Bronchial epithelial cell (primary cell): ENCODE results near the gene AKT1S1. TPM values are rescaled to one million over a fixed set of nuclear protein-coding genes. Genes with fewer than 3 reads are reported as not detected.

Experiments
- DNase-seq: peaks from one replicate; pipeline ENCODE4 v3.0.0-alpha.2; 2010; ENCODE audit warnings: low read depth
- FAIRE-seq: peaks from 2 replicates; lab custom pipeline; 2011; peaks lifted over from hg19 to GRCh38; lab: Jason Lieb, UNC
- H3K27me3 ChIP-seq: 2 replicates; pipeline ENCODE4 v1.5.1; 2011; ENCODE audit warnings: low read length; ENCODE audit not compliant: control insufficient read depth, insufficient read depth
- H3K36me3 ChIP-seq: 2 replicates; pipeline ENCODE4 v1.5.1; 2011; ENCODE audit warnings: low read length; ENCODE audit not compliant: control insufficient read depth, insufficient read depth
- H3K4me3 ChIP-seq: 2 replicates; pipeline ENCODE4 v1.5.1; 2011; ENCODE audit warnings: mild to moderate bottlenecking, low read depth, low read length, control low read depth
- CTCF ChIP-seq: IDR thresholded peaks from 2 replicates; pipeline ENCODE4 v1.5.1; 2011; ENCODE audit warnings: mild to moderate bottlenecking, moderate library complexity, low read length, control low read depth, inconsistent platforms; ENCODE audit not compliant: insufficient read depth, severe bottlenecking
- total RNA-seq: library from RNA; depleted of rRNA; stranded (reverse); fragments of >200 nt; gene quantifications from 2 replicates; pipeline ENCODE4 v1.2.1, GENCODE V29; 2014

The AKT1S1 gene
- total RNA-seq, 1 donor from 2014 or later: 3.7 TPM

GRCh38 chr19:49836176-49837008 is 40.8 kb downstream of the AKT1S1 start:
- H3K4me3 ChIP-seq: no peak overlapping the region
- no peak for FAIRE-seq
- no peak for DNase-seq
- no peak for TF ChIP-seq CTCF
- H3K27me3 ChIP-seq: no peaks in the 10 kb centered on the region
- peaks cover 29% of the 10 kb centered on the region for H3K36me3 ChIP-seq

DNA sequence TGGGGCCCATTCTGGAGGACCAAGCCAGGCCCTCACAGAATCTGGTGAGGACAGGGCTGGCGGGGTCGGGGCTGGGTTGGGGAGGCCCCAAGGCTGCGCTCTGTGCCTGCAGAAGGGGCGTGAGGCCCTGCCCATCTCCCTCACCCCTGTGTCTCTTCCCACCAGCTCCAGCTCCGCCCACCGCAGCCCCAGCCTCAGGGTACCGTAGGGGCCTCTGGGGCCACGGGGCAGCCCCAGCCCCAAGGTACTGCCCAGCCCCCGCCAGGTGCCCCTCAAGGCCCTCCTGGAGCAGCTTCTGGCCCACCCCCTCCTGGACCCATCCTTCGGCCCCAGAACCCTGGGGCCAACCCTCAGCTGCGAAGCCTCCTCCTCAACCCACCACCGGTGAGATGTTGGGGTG is 41.6 kb downstream of the AKT1S1 start:
- FAIRE-seq: no peak
- no peak for TF ChIP-seq CTCF
- peaks cover 32% of the 10 kb centered on the region for H3K36me3 ChIP-seq

DNA sequence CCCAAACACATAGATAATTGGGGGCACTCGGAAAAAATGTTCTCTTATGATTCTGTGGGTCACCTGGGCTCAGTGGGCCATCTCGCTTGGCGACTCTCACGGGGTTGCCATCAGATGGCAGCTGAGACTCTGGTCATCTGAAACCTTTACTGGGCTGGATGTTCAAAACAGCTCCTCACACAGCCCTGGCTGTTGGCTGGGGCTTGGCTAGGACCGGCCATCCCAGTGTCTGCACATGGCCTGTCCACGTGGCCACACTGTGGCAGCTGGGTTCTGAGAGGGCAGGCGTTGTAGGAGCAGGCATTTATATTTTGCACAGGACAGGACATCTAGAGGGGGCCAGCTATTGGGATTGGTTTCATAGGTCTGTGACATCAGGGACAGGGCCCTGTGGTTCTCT is 43.6 kb downstream of the AKT1S1 start:
- H3K27me3 ChIP-seq: no peaks in the 10 kb centered on the region
- peaks cover 34% of the 10 kb centered on the region for H3K36me3 ChIP-seq
- H3K4me3 ChIP-seq: no peak overlapping the region
- no peak for DNase-seq
- TF ChIP-seq CTCF: no peak
- FAIRE-seq: no peak

More for the DNA sequence above, 41.6 kb downstream of the AKT1S1 start:
- H3K4me3 ChIP-seq: no peak overlapping the region
- no peaks in the 10 kb centered on the region for H3K27me3 ChIP-seq
- no peak for DNase-seq

DNA sequence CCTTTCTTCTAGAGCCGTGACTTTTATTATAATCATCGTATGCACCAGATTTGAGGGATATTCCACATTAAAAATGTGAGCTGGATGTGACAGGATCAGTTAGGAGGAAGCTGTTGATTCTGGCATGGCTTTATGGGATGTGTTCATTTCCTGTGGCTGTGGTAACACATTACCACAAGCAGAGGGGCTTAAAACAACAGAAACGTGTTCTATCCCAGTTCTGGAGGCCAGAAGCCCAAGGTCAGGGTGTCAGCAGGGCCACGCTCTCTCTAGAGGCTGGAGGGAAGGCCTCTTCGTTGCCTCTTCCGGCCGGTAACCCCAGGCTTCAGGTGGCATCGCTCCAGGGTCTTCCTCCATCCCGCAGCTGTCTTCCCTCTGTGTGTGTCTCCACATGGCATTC is 44.6 kb downstream of the AKT1S1 start:
- Histone ChIP-seq H3K4me3 (no peak overlapping the region), H3K27me3 (no peaks in the 10 kb centered on the region), H3K36me3 (peaks cover 32% of the 10 kb centered on the region)
- peak; percentile 23 for FAIRE-seq
- DNase-seq: no peak
- no peak for TF ChIP-seq CTCF

GRCh38 chr19:49831592-49831991 is 45.6 kb downstream of the AKT1S1 start:
- H3K27me3 ChIP-seq: no peaks in the 10 kb centered on the region
- no peak for FAIRE-seq
- H3K4me3 ChIP-seq: no peak overlapping the region
- peaks cover 33% of the 10 kb centered on the region for H3K36me3 ChIP-seq
- TF ChIP-seq CTCF: no peak
- no peak for DNase-seq
